ENCODE results near the gene CRYGB.

DNA sequence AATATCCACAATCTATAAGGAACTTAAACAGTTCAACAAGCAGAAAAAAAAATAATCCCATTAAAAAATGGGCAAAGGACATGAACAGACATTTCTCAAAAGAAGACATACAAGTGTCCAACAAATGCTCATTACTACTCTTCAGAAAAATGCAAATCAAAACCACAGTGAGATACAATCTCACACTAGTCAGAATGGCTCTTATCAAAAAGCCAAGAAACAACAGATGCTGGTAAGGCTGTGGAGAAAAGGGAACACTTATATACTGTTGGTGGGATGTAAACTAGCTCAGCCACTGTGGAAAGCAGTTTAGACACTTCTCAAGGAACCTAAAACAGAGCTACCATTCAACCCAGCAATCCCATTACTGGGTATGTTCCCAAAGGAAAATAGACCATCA lies 7.2 kb upstream of the CRYGB start:
- TF ChIP-seq, protein P1, sequence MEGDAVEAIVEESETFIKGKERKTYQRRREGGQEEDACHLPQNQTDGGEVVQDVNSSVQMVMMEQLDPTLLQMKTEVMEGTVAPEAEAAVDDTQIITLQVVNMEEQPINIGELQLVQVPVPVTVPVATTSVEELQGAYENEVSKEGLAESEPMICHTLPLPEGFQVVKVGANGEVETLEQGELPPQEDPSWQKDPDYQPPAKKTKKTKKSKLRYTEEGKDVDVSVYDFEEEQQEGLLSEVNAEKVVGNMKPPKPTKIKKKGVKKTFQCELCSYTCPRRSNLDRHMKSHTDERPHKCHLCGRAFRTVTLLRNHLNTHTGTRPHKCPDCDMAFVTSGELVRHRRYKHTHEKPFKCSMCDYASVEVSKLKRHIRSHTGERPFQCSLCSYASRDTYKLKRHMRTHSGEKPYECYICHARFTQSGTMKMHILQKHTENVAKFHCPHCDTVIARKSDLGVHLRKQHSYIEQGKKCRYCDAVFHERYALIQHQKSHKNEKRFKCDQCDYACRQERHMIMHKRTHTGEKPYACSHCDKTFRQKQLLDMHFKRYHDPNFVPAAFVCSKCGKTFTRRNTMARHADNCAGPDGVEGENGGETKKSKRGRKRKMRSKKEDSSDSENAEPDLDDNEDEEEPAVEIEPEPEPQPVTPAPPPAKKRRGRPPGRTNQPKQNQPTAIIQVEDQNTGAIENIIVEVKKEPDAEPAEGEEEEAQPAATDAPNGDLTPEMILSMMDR (conservative IDR thresholded peaks at IDR 0.05 in 1 of 2, IDR thresholded peaks at IDR 0.05 in 1 of 2; ENCODE audit: extremely low read depth in 1 of 2, insufficient read depth in 1 of 2, low read depth in 1 of 2, low read length in 2 of 2), result no peak
- TF ChIP-seq EZH2 (IDR thresholded peaks at IDR 0.05; ENCODE audit: borderline replicate concordance, low read length), result no peak

All from mammary epithelial cell (primary cell).